GM12873 (cell line): ENCODE data around the gene GLOD5.

Experiments
- CTCF ChIP-seq: IDR thresholded peaks from 2 replicates; pipeline ENCODE4 v1.5.1; 2012; ENCODE audit warnings: low read depth, mild to moderate bottlenecking, moderate library complexity, low read length, control low read depth; ENCODE audit not compliant: insufficient read depth; ENCODE audit errors: missing control alignments

The GLOD5 gene

GRCh38 chrX:48802905-48803200, 41.3 kb downstream of the GLOD5 start:
- TF ChIP-seq CTCF = no peak

- no peak for TF ChIP-seq CTCF
Measured at GRCh38 chrX:48806081-48806480, 44.5 kb downstream of the GLOD5 start.

- no peak for TF ChIP-seq CTCF
Measured at GRCh38 chrX:48813644-48814043, 52.1 kb downstream of the GLOD5 start.

GRCh38 chrX:48814722-48815121, 53.2 kb downstream of the GLOD5 start:
- TF ChIP-seq CTCF = no peak

GRCh38 chrX:48815266-48815665, 53.7 kb downstream of the GLOD5 start:
- no peak for TF ChIP-seq CTCF

- no peak for TF ChIP-seq CTCF
Measured at GRCh38 chrX:48816014-48816810, 54.7 kb downstream of the GLOD5 start.

- no peak for TF ChIP-seq CTCF
Measured at GRCh38 chrX:48818098-48818497, 56.6 kb downstream of the GLOD5 start.

- no peak for TF ChIP-seq CTCF
Measured at GRCh38 chrX:48818866-48819265, 57.3 kb downstream of the GLOD5 start.
